ENCODE results near the gene TSKS.

GRCh38 chr19:49806620-49806959 lies 43.5 kb upstream of the TSKS start:
- TF ChIP-seq CTCF (IDR thresholded peaks at IDR 0.05; ENCODE audit: low read depth, low read length) (no peak), EZH2phosphoT487 (IDR thresholded peaks at IDR 0.05; ENCODE audit: low read depth) (no peak)

Data from OCI-LY3 (cell line).